Measurements from ENCODE around the gene ARHGEF26.

DNA sequence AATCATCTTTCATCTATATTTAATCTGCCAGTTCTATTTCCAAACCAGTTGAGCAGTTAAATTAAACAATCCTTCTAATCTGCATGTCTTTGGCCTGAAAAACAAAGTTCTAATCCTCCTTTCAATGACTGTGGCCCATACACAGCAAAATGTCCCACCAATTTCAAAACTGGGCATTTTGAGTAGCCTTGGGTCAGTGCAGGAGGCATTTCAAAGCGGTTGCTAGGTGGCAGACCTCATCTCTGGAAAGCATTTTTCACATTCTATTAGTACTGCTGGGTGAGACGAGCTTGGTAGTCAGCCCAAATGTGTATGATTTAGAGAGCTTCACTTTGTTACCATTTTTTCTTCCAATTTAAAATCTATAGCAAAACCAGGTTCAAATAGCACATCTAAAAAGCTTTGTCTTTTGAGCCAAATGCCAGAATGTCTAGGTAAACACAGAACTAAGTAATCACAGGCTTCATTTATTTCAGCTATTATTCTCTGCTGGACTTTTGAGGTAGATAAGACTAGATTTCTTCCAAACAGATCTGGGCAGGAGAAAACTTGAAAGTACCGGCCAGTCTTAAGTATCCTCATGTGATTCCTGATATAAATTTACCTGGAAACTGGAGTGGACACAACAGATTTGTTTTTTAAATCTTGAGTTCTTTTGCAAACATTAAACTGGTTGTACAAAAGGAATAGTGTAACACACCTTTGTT, 8.9 kb upstream of the ARHGEF26 start:
- TF ChIP-seq, protein P1, sequence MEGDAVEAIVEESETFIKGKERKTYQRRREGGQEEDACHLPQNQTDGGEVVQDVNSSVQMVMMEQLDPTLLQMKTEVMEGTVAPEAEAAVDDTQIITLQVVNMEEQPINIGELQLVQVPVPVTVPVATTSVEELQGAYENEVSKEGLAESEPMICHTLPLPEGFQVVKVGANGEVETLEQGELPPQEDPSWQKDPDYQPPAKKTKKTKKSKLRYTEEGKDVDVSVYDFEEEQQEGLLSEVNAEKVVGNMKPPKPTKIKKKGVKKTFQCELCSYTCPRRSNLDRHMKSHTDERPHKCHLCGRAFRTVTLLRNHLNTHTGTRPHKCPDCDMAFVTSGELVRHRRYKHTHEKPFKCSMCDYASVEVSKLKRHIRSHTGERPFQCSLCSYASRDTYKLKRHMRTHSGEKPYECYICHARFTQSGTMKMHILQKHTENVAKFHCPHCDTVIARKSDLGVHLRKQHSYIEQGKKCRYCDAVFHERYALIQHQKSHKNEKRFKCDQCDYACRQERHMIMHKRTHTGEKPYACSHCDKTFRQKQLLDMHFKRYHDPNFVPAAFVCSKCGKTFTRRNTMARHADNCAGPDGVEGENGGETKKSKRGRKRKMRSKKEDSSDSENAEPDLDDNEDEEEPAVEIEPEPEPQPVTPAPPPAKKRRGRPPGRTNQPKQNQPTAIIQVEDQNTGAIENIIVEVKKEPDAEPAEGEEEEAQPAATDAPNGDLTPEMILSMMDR (IDR thresholded peaks at IDR 0.05; ENCODE audit: low read length) = no peak
- TF ChIP-seq EZH2 (IDR thresholded peaks at IDR 0.05; ENCODE audit: borderline replicate concordance, low read length) = no peak

Measured in OCI-LY1 (cell line).